Heart left ventricle (tissue), 13 donors: ENCODE data around the gene IFT80.

Experiments used
- CTCF ChIP-seq, 12 donors: fragments of 200-600 bp; sonication (generic) in 4 of 12; IDR thresholded peaks; one replicate each; pipeline versions ENCODE4 v1.5.0 to v1.8.0; 2018 to 2022; ENCODE audit warnings: antibody characterized with exemption in 12 of 12, mild to moderate bottlenecking in 5 of 12
- POLR2A ChIP-seq, 2 donors: fragments of 450-650 bp; IDR thresholded peaks; one replicate each; pipeline ENCODE4 v1.6.1; 2017; ENCODE audit warnings: antibody characterized with exemption in 2 of 2, mild to moderate bottlenecking in 2 of 2, moderate library complexity in 2 of 2
- donor health status: ischemic (EF 13 %, LVEDD 7.1; RV severe dilation, severe dysfunction).
- donor health status: DM: no; HTN: yes; CAD: no.
- donor health status: DM: no; HTN: no; CAD: no.
- donor health status: ischemic (EF 25% LVEDD 6.9; RV normal size, moderate dysfunction).
- donor health status: ischemic (EF 25% LVEDD 5.7; RV mildly dilated, moderate dysfunction).
- donor health status: ischemic (EF 35%, LVEDD 5.7; RV mildly dilated, moderate dysfunction).
- donor health status: nonischemic (EF 11% LVEDD 7.7; RV severe dilation, severe dysfunction).
- donor health status: DM: yes; HTN: yes; CAD: no.
- donor health status: PGD.
- donor health status: ischemic (EF 29% LVEDD 5.4; RV normal size, mild dysfunction).
- donor health status: nonischemic (EF 23%, LVEDD 6.1; RV moderate dilation, normal function).

GRCh38 chr3:160440687-160441086, 41.7 kb upstream of the IFT80 start:
- TF ChIP-seq CTCF (IDR thresholded peaks at IDR 0.05) (no peak), POLR2A (IDR thresholded peaks at IDR 0.05) (no peak)
